GM19468 (cell line): ENCODE results near the gene TGFBR2.

ENCODE experiments used
- ATAC-seq: cut with Tn5 transposase; IDR thresholded peaks from one replicate; pipeline ENCODE4 v1.9.1; 2021; ENCODE audit warnings: mild to moderate bottlenecking, moderate library complexity, moderate number of reproducible peaks; ENCODE audit not compliant: unreplicated experiment; ENCODE audit errors: extremely low read depth

Gene TGFBR2

DNA sequence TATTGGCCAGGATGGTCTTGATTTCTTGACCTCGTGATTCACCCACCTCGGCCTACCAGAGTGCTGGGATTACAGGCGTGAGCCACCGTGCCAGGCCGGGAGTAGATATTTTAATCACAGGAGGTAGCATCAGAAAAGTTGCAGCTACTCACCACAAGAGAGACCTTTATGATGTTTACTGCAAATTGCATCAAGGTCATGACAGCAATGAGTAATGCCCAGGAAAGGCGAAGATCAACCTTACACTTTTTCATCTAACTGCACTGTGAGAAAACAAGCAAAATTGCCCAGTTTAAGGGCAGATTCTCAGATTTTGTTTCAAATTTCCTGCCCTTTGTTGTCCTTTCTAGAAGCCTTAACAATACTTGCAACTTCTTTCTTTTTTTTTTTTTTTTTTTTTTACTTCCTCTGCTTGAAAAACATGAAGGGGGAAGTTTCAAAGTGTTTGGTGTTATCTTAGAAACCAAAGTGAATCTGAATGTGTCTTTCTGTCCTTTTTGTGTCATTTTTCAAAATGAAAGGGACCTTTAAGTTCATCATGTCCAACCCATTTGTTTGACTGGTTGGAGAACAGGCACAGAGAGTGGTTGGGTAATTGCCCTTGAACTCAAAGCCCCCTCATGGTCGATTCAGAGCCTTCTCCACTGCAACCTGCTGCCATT, 25.0 kb downstream of the TGFBR2 start:
- ATAC-seq: no peak

DNA sequence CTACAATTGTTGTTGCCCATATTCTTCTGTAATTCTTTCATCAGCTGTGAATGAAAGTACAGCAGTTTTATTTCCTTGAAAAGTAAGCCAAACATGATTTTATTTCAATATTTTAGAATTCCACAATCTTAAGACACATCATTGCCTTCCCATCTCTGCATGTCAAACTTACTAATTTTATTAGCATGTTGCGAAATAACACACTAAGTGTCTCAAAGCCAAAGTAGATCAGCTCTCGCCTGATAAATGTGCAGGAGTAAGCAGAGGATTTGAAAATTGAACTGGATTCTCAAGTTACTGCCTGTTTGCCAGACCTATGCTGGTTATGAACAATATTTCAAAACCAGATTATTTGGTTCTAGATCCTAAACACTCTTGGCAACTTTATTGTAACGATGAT, 25.7 kb downstream of the TGFBR2 start:
- ATAC-seq: no peak

DNA sequence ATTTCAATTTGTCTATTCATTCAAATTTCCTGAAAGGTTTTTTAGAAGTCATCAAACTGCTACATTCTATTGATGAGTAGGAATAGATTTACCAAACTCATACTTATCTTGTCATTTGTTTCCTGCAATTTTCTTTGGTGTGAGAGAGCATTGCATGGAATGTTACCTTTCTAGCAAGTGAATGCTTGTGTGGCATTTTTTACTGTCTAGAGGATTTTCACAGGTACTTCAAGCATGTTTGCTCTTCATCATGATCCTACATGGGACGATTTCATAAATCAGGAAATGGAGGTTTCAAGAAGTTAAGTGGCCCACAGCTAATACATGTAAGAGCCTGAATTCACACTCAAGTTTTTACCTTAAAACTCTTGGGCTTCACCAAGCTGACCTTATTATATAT, 26.1 kb downstream of the TGFBR2 start:
- ATAC-seq: no peak

DNA sequence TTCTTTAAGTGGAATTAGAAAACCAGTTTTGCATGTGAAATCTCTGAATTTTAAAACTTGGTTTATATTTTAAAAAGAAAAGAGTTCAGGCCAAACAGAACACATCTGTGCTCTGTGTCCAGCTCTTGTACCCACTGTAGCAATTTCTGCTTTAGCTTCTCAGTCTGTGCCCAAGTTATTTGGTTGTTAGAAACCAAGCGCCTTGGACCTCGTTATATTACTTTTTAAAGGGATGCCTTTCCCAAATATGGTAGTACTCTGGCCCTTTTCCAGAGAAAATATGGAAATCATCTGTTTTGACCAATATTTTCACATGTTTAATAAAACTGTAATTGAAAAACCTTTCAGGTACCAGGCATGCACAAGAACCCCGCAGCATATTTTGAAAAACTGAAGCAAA, 27.3 kb downstream of the TGFBR2 start:
- no peak for ATAC-seq

DNA sequence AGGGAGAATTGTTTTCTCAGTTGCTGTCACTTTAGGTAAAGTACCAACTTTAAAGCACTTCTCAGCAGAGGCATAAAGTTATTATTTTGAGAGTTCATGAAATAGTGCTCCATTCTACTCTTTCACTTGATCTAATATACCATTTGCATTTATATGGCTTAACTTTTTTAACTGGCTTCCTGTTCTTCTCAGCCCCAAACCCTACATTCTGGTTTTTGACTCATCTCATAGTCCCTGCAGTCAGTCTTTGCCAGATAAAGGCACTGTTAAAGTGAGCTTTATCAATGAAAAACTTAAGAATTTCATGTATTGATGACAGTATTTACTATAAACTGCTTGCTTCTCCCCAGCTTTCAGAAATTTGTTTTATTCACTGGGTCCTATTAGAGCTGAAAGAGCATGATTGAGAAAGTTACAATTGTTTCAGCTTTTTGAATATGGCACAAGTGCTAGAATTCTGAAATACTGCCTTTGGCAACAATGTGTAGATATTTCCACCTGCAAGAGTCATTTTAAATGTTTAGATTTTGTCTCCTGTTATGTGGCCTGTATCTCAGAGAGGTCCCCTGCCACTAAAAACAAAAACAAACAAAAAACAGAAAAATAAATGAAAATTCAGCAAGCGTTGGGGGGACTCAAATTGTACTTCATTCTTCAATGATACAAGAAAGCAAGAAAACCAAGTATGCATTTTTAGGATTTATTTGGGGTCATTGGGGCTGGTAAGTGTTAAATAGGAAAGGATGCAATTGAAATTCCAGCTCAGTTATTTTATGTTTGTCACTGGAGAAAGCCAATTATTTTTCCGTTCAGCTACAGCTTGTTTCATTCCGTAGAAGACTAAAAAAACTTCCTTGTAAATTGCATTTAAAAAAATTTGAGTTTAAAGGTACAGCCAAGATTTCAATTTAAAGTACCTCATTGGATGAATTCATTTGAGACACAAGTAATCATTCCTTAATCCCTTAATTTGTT, 28.6 kb downstream of the TGFBR2 start:
- no peak for ATAC-seq

DNA sequence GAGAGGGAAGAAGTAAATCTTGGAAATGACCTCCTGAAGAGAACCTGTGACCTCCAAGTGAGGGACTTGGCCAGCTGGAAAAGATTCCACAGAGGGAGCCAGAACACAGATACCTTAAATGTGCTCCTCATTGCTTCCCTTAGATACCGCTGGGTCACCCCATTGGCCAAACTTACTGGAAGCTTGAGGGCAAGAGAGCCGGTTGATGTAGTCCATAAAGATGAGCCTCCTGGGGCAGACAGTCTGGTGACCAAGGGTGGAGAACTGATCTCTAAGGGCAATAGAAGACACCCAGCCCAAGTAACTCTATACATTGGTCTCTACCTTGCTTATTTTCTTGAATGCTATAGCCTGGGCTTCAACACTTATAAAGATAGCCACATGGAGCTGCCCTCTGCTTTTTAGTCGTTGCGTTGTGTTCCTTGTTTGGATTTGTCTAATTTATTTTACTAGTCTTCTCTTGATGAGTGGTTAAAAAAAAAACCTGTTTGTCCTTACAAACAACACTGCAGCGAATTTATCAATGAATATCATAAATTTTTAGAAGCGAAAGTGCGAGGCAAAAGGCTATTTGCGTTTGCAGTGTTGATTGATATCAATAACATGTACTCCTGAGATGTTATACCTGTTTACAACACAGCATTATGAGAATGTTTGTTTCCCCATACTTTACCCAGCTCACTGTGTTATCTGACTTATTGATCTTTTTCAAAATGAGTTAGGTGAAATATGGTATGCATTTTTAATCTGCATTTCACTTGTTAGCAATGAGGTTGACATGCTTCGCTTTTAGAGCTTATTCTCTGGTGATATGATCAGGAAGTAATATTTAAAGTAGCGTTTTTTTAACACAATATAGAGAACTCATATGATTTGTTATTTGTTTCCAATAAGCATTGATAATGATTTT, 31.2 kb downstream of the TGFBR2 start:
- no peak for ATAC-seq

DNA sequence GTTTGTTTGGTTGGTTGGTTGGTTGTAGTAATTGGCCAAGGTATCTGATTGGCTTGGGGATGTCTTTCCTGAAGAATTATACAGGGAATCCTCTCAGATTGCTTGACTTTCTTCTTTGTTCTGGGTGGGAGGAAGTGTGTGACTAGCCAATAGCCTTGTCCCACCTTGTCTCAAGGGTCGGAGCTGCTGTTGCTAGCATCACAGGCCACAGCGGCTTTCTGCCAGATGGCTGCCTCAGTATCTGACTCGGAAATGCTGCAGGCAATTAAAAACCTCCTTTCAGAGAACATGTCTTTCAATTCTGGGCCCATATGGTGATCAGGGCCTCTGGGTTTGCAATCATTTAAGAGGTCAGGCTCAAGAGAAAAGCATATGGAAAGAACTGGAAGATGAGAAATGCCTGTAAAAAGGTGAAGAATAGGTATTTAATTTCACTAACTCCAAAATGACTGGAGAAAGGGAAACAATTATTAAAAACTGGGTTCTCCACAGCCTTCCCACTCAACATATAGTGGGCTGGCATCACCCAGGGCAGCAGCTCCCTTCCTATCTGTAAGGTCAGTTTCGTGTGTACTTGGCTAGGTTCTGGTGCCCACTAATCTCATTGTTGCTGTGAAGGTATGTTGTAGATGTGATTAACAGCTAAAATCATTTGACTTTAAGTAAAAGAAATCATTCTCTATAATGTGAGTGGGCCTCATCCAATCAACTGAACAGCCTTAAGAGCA, 32.4 kb downstream of the TGFBR2 start:
- ATAC-seq: no peak

DNA sequence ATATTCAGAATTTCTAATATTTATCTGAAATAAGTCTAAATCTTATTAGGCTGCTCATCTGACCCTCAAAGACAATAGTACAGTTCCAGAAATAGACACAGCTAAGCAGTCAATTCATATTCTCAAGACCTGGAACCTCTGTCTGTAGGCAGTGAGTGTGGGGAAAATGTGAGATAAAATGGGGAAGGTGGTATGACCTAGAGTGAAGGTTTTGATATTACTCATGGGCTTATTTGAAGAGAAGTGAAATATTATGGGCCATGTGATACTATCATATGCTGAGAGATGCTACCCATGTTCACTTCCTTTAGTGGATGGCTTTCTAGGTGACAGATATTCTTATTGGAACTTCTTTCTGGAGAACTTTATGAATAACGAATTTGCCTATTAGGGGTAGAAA, 33.5 kb downstream of the TGFBR2 start:
- peak; percentile 85 for ATAC-seq

DNA sequence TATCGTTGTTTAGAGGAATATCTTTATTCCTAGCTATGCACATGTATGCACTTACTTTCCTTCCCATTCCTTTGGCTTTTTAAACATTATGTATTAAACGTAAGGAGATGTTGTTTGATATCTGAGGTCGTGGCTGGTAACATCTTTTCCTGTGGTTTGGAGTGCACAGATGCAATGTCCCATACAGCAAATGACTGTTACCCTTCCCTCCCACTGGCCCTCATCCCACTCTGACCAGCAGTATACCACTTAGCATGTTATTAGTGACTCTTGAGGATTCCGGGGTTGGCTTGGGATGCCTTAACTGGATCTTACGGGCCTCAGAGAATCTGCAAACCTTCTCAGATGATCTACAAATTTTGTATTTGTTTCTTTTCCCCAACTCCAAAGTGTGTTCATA, 34.5 kb downstream of the TGFBR2 start:
- ATAC-seq: no peak

DNA sequence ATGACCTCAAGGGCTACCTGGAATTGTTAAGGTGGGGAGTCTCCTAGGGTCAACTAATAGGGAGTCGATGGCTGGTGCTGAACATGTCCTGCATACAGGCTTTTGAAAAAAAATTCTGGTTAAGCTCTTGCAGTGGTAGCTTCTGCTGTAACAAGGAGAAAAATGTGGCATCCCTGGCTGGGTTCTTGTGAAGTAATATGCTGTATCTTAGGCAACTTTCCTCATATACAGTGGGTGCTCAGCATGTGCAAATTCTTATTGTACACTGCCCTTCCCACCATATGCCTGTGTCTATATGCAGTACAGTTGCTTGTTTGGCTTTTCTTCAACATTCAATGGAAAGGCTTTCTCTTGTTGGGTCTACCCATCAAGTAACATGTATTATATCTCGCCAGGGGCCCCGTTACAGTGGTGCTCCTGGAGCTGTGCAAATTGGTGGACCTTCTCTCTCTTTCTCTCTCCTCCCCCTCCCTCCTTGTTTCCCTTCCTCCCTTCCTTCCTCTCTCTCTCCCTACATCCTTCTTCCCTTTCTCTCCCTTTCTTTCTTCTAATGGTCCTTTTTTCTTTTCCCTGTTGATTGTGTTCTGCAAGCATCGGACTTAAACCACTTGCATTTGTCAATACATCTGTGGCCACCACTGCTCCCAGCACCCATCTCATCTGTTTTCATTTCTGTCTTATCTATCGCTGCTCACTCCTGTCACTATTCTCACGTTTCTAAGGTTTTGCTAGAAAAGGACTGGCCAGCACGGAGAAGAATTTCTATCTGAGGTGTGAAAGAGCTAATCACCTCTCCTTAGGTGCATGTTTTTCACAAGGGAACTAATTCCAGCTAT, 35.2 kb downstream of the TGFBR2 start:
- no peak for ATAC-seq

DNA sequence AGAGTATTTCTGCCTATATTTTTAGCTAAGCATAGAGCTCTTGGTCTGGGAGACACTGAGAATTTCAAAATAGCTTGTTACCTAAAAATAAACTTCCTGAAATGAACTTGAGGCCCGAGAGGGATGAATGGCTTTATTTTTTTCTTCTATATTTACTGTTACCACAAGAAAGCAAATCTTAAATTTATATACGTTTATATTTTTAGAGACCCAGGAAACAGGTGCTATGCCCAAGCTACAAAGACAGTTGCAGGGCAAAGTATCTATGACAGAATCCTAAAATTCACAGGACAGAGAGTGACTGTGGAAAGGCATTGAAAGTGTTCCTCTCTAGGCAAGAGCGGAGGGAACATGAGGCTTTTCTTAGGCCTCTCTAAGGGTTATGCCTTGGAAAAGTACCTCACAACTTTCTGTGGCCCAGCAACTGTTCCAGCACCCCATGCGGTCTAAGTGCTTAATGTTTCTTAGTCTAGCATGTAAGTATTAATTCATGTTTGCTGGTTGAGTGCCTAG, 36.5 kb downstream of the TGFBR2 start:
- ATAC-seq: no peak

DNA sequence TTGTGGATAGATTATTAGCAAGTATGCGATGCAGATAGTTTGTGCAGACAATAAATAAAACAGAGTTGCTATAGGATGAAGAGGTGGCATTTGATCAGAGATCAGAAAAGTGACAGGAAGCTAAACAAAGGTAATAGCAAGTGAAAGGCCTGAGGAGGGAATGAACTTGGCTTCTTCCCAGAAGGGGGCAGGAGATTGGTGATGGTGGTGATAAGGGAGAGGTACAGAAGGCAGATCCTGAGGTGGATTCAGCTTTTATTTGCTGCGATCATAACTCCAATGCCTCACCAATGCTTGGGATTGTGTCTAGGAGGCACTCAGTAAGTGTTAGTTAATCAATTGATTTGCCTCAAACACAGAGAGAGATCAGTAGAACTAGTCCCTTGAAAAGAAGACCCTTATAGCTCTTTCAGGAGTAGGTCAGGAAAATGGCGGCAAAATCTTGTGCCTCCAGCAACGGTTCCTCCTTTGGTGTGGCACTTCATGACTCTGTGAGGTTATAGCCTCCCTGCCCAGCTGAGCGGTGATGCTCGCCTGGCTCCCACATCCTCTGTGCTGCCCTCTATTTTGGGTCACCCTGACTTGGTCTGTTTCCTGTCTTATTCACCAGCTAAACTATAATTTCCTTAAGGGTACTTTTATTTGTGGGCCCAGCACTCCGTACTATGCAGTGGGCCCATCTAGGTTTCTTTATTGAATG, 37.5 kb downstream of the TGFBR2 start:
- ATAC-seq: no peak

DNA sequence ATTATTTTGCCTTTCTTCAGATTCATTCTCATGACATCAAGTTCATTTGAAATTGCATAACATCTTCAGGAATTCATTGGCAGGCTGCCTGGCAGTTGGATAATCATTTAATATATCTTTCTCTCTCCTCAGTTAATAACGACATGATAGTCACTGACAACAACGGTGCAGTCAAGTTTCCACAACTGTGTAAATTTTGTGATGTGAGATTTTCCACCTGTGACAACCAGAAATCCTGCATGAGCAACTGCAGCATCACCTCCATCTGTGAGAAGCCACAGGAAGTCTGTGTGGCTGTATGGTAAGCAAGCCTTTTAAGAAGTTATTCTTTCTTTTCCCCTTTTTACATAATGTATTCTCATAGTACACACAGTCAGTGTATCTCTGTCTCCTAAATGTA, 38.2 kb downstream of the TGFBR2 start:
- ATAC-seq: peak; percentile 41

DNA sequence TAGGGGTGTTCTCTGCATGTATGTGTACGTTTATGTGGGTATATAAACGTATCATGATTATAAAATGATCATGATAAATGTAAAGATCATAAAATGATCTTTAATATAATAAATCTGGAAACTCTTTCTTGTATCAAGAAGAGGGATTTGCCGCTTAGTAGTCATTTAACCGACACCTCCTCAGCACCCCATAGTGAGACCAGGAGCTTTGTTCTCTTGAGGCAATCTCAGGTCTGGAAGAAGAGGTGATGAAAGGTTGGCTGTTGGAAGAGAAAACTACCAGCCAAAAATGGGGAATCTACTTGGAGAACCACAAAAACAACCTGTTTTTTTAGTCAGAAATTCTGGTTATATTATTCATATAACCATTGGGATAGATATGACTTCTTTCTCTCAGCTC, 38.7 kb downstream of the TGFBR2 start:
- no peak for ATAC-seq

DNA sequence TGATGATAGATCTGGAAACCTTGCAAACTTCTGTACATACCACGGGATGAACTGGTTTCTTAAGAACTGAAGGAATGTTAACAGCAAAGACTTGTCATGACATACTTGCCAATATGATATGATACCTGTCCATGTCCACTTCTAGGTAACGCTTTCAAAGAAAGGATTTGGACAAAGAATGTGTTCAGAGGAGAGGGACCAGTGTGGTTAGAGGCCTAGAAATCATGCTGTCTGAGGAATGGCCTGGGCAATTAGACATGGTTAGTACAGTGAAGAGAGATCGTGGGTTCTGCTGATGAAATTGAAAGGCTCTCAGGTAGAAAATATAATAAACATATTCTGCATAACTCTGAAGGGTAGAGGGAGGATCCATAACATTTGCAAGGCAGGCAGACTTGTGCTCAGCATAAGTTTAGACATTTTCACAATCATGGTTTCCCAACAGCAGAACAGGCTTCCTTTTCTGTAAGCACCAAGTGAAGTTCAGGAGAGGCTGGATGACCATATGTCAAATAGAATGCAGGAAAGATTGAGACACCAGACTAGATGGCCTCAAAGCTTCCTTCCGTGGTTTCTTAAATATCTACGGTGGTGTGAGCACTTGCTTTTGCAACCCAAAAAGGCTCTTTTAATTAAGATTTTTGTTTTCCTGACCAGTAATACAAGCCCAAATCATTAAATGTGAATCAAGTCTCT, 39.9 kb downstream of the TGFBR2 start:
- ATAC-seq: no peak

DNA sequence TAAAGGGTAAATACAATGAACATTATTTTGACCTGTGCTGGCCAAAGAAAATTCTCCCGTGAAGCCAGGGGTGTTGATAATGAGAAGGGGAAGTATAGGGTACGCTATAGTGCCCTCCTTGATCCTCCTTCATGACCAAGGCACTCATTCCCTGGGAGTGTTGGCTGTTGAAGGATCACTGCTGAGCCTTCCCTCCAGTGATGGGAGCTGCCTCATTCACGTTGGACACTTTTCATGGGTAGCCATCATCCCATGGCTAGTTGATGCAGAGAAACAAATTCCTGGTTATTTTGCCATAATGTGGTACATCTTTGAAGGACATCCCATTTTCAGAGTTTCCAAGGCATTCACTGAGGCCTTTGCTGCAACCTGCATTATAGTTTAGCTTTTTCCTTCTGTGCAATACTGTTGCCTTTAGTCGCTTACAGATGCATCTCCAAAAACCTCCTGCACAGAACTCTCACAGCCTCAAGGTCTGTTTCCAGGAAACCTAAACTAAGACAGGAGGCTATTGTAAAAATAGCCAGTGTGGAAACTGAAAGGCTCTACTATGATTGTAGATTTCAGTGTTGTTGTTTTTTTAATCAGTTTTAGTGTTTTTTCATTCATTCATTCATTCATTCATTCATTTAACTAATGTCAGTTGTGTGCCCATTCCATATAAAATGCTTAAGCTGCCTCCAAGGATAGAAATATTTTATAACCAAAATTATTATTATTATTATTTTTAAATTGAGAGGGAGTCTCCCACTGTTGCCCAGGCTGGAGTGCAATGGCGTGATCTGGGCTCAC, 40.8 kb downstream of the TGFBR2 start:
- ATAC-seq: no peak
